Suprapubic skin (tissue), 3 donors: Measurements from ENCODE around the gene USP40.

Experiments
- CTCF ChIP-seq, 2 donors: fragments of 200-600 bp in 1 of 2; fragments of 450-650 bp in 1 of 2; sonication (generic) in 1 of 2; IDR thresholded peaks; one replicate each; pipeline ENCODE4 v1.5.1; 2016 to 2019; ENCODE audit warnings: antibody characterized with exemption in 2 of 2, mild to moderate bottlenecking in 1 of 2, moderate library complexity in 1 of 2
- POLR2A ChIP-seq, 2 donors: fragments of 450-650 bp; IDR thresholded peaks; one replicate each; pipeline ENCODE4 v1.6.1; 2017; ENCODE audit warnings: antibody characterized with exemption in 2 of 2, mild to moderate bottlenecking in 2 of 2, moderate library complexity in 2 of 2

GRCh38 chr2:233588400-233588799 is 21.8 kb upstream of the USP40 start:
- TF ChIP-seq POLR2A (IDR thresholded peaks at IDR 0.05) (no peak), CTCF (IDR thresholded peaks at IDR 0.05) (no peak)
